GM12891 (cell line): ENCODE results near the gene MYO5C.

Experiments
- POLR2A ChIP-seq: IDR thresholded peaks from 2 replicates; pipeline ENCODE4 v1.6.1; 2011; ENCODE audit warnings: low read depth, low read length, control low read depth
- POLR2AphosphoS5 ChIP-seq: IDR thresholded peaks from 2 replicates; pipeline ENCODE4 v1.6.1; 2011; ENCODE audit warnings: low read depth, low read length, control low read depth
- TAF1 ChIP-seq: IDR thresholded peaks from 2 replicates; pipeline ENCODE4 v1.6.1; 2011; ENCODE audit warnings: low read depth, low read length, control low read depth

- no peak for TF ChIP-seq POLR2A
- no peak for TF ChIP-seq TAF1
- TF ChIP-seq POLR2AphosphoS5, result no peak
Measured at GRCh38 chr15:52295421-52296001, at the start of gene MYO5C.
